DND-41 (cell line): ENCODE measurements around the gene SELE.

Experiments
- EZH2 ChIP-seq: IDR thresholded peaks from 3 replicates; pipeline ENCODE4 v1.6.1; 2012; ENCODE audit warnings: borderline replicate concordance, low read depth, mild to moderate bottlenecking, moderate library complexity, low read length, inconsistent platforms; ENCODE audit not compliant: severe bottlenecking
- TF ChIP-seq, protein P1 (sequence below): IDR thresholded peaks from 2 replicates; pipeline ENCODE4 v1.5.1; 2012; ENCODE audit warnings: borderline replicate concordance, low read length, moderate library complexity, mild to moderate bottlenecking; ENCODE audit not compliant: poor library complexity, severe bottlenecking; ENCODE audit errors: extremely low read depth

DNA sequence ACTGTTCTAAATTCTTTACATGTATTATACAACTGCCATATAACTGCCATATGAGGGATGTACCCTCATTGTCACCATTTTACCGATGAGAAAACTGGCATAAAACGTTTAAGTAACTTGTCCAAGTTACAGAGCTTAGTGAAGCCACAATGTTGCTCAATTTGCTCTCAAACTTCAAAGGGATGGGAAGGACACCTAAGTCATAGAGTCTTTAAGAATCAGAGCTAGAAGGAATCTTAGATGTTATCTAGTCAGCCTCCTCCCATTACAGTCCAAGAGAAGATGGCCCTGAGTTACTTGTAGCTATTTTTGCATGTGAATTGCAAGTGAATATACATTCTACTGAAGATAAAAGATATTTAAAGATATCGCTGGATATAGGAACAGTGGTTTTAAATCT lies 54.2 kb downstream of the SELE start:
- TF ChIP-seq, protein P1, sequence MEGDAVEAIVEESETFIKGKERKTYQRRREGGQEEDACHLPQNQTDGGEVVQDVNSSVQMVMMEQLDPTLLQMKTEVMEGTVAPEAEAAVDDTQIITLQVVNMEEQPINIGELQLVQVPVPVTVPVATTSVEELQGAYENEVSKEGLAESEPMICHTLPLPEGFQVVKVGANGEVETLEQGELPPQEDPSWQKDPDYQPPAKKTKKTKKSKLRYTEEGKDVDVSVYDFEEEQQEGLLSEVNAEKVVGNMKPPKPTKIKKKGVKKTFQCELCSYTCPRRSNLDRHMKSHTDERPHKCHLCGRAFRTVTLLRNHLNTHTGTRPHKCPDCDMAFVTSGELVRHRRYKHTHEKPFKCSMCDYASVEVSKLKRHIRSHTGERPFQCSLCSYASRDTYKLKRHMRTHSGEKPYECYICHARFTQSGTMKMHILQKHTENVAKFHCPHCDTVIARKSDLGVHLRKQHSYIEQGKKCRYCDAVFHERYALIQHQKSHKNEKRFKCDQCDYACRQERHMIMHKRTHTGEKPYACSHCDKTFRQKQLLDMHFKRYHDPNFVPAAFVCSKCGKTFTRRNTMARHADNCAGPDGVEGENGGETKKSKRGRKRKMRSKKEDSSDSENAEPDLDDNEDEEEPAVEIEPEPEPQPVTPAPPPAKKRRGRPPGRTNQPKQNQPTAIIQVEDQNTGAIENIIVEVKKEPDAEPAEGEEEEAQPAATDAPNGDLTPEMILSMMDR = no peak
- no peak for TF ChIP-seq EZH2
